KBM-7 (cell line): Measurements from ENCODE around the gene NEK10.

Experiments
- DNase-seq: peaks from one replicate; pipeline ENCODE4 v3.0.0-alpha.2; 2015
- in situ Hi-C: fragments of 300-500 bp; cut with MboI; formaldehyde crosslinking; loops from 2 replicates; pipeline ENCODE4 v1.14.3; 2020; ENCODE audit warnings: low sequenced_read_pairs, low pct_unique_long_range_greater_than_20kb, mixed read lengths

Gene NEK10

GRCh38 chr3:27208961-27209616 lies 160.1 kb downstream of the NEK10 start:
- DNase-seq, result no peak
- in situ Hi-C loops, result no loop called here

GRCh38 chr3:27202959-27203358 lies 166.2 kb downstream of the NEK10 start:
- in situ Hi-C loops, result no loop called here
- no peak for DNase-seq

GRCh38 chr3:27201492-27201891 lies 167.7 kb downstream of the NEK10 start:
- no peak for DNase-seq
- in situ Hi-C loops, result no loop called here

GRCh38 chr3:27200721-27201489 lies 168.3 kb downstream of the NEK10 start:
- in situ Hi-C loops, result no loop called here
- no peak for DNase-seq

- DNase-seq, result no peak
- in situ Hi-C loops, result no loop called here
Measured at GRCh38 chr3:27194861-27195483, 174.2 kb downstream of the NEK10 start.

GRCh38 chr3:27193056-27193455 lies 176.1 kb downstream of the NEK10 start:
- no peak for DNase-seq
- in situ Hi-C loops, result no loop called here

- no peak for DNase-seq
- in situ Hi-C loops, result no loop called here
Measured at GRCh38 chr3:27186013-27186412, 183.2 kb downstream of the NEK10 start.

GRCh38 chr3:27185231-27185989 lies 183.8 kb downstream of the NEK10 start:
- DNase-seq, result no peak
- in situ Hi-C loops, result no loop called here

GRCh38 chr3:27184261-27184660 lies 184.9 kb downstream of the NEK10 start:
- in situ Hi-C loops, result no loop called here
- no peak for DNase-seq

GRCh38 chr3:27176256-27176655 lies 192.9 kb downstream of the NEK10 start:
- DNase-seq, result no peak
- in situ Hi-C loops, result no loop called here

- in situ Hi-C loops, result no loop called here
- no peak for DNase-seq
Measured at GRCh38 chr3:27174530-27174929, 194.7 kb downstream of the NEK10 start.

- in situ Hi-C loops, result no loop called here
- DNase-seq, result peak; percentile 54
Measured at GRCh38 chr3:27171113-27171512, 198.1 kb downstream of the NEK10 start.

GRCh38 chr3:27166888-27167287 lies 202.3 kb downstream of the NEK10 start:
- in situ Hi-C loops, result no loop called here
- DNase-seq, result no peak

GRCh38 chr3:27165321-27165721 lies 203.9 kb downstream of the NEK10 start:
- in situ Hi-C loops, result no loop called here
- DNase-seq, result no peak

- DNase-seq, result no peak
- in situ Hi-C loops, result no loop called here
Measured at GRCh38 chr3:27160779-27161287, 208.3 kb downstream of the NEK10 start.

- no peak for DNase-seq
- in situ Hi-C loops, result no loop called here
Measured at GRCh38 chr3:27160146-27160545, 209.0 kb downstream of the NEK10 start.

GRCh38 chr3:27147215-27147614 lies 222.0 kb downstream of the NEK10 start:
- in situ Hi-C loops, result no loop called here
- DNase-seq, result no peak

- in situ Hi-C loops, result no loop called here
- no peak for DNase-seq
Measured at GRCh38 chr3:27146786-27147185, 222.4 kb downstream of the NEK10 start.

- no peak for DNase-seq
- in situ Hi-C loops, result no loop called here
Measured at GRCh38 chr3:27145719-27146118, 223.5 kb downstream of the NEK10 start.

- in situ Hi-C loops, result no loop called here
- DNase-seq, result no peak
Measured at GRCh38 chr3:27141668-27142067, 227.5 kb downstream of the NEK10 start.
